Stimulated activated CD8-positive, alpha-beta memory T cell treated with anti-CD3 and anti-CD28 coated beads, Interleukin-7, amount 100 ng/mL, for 48 hours (primary cell): ENCODE results near the gene GAPVD1.
"Not testable (repeated sequence)": the region's sequence is repeated elsewhere in the genome, so short reads cannot be mapped to it uniquely, and the experiment has no call there.

Experiments
- DNase-seq, 2 donors: peaks; one replicate each; pipeline ENCODE4 v3.0.0-alpha.2; 2020; ENCODE audit warnings: low read depth in 1 of 2; ENCODE audit errors: extremely low read depth in 1 of 2

Gene GAPVD1

DNA sequence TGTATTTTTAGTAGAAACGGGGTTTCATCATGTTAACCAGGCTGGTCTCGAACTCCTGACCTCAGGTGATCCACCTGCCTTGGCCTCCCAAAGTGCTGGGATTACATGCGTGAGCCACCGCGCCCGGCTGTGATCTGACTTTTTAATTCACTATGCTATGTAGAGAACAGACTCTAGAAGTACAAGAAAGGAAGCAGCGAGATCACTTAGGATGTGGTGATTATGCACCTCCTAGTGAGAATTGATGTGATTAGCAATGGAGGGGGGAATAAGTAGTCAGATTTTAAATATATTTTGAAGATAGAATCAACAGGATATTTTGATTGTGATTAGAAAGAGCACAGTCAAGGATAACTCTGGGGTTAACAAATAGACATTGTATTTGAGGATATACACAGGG, 36.3 kb downstream of the GAPVD1 start:
- no peak for DNase-seq

- DNase-seq, result no peak
Observed at GRCh38 chr9:125302241-125302640, 40.6 kb downstream of the GAPVD1 start.

GRCh38 chr9:125304273-125304672, 42.6 kb downstream of the GAPVD1 start:
- DNase-seq, result no peak

DNA sequence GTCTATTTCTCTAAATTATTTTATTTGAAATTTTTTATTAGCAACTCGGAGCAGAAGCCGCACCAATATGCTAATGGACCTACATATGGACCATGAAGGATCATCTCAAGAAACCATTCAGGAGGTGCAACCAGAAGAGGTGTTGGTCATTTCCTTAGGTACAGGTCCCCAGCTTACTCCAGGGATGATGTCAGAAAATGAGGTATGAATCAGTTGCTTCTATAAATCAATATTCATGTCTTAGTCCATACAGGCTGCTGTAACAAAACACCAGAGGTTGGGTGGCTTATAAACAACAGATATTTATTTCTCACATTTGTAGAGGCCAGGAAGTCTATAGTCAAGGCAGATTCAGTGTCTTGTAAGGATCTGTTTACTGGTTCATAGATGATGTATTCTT, 50.8 kb downstream of the GAPVD1 start:
- no peak for DNase-seq

DNA sequence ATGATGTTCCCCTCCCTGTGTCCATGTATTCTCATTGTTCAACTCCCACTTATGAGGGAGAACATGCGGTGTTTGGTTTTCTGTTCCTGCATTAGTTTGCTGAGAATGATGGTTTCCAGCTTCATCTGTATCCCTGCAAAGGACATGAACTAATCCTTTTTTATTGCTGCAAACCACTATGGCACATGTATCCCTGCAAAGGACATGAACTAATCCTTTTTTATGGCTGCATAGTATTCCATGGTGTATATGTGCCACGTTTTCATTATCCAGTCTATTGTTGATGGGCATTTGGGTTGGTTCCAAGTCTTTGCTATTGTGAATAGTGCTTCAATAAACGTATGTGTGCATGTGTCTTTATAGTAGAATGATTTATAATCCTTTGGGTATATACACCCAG, 54.7 kb downstream of the GAPVD1 start:
- not testable (repeated sequence) for DNase-seq

GRCh38 chr9:125317704-125318103, 56.1 kb downstream of the GAPVD1 start:
- no peak for DNase-seq

DNA sequence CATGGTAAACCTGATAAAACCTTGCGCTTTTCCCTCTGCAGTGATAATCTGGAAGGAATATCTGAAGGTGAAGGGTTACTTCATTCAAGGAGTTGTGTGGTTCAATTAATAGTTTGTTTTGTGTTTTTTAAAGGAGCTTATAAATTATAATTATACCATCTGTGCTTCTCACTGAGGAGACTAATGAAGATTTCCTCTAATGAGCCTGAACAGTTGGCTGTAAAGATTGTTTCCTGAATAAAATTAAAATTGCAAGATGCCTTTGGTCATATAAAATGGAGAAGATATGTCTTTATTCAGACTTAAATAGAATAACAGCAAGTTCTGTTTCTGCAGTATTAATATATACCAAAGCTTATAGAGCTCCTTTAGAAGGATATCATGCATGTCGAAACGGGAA, 59.9 kb downstream of the GAPVD1 start:
- no peak for DNase-seq

- DNase-seq, result no peak
Observed at GRCh38 chr9:125323615-125324014, 62.0 kb downstream of the GAPVD1 start.

- no peak for DNase-seq
Observed at GRCh38 chr9:125325826-125326225, 64.2 kb downstream of the GAPVD1 start.

GRCh38 chr9:125329978-125330377, 68.4 kb downstream of the GAPVD1 start:
- DNase-seq, result no peak

DNA sequence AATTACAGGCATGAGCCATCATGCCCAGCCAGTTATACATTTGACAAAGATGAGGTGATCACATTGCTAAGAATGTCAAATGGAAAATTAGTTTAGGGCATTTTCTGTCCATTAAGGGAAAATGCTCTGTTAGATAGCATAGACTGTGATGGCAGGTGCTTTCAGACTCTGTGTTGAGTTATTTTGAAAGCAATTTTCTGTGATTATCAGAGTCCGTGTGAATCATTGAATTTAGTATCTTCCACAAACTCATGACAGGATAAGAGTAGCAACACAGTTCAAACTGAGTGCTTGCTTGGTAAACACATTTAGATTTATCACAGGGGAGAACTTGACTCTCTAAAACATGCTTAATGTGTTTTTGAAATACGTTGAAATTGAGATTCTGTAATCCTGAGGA, 69.0 kb downstream of the GAPVD1 start:
- DNase-seq, result no peak

DNA sequence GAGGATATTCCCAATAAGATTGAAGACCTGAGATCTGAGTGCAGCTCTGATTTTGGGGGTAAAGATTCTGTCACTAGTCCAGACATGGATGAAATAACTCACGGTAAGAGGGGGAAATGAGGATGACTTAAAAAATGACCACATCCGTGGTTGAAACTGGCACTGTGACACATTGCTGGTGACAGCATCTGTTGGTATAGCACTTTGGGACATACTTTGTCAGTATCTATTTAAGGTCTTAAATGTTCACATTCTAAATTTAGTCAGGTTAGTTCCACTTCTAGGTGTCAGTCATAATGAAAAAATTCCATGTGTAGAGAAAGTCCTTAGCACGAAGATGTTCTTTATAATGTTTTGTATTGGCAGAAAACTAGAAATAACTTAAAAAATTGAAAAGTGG, 70.9 kb downstream of the GAPVD1 start:
- DNase-seq, result peak in 1 of 2 donors; percentile 26

GRCh38 chr9:125337236-125337635, 75.6 kb downstream of the GAPVD1 start:
- DNase-seq, result no peak

DNA sequence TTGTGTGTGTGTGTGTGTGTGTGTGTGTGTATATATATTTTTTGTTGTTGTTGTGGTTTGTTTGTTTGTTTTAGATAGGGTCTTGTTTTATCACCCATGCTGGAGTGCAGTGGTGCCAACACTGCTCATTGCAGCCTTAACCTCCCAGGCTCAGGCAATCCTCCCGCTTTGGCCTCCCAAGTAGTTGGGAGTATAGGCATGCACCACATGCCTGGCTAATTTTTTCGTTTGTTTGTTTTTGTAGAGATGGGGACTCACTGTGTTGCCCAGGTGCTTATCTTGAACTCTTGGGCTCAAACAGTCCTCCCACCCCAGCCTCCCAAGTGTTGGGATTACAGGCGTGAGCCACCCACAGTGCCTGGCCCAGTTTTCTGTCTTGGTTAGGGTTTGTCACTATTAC, 77.3 kb downstream of the GAPVD1 start:
- no peak for DNase-seq

DNA sequence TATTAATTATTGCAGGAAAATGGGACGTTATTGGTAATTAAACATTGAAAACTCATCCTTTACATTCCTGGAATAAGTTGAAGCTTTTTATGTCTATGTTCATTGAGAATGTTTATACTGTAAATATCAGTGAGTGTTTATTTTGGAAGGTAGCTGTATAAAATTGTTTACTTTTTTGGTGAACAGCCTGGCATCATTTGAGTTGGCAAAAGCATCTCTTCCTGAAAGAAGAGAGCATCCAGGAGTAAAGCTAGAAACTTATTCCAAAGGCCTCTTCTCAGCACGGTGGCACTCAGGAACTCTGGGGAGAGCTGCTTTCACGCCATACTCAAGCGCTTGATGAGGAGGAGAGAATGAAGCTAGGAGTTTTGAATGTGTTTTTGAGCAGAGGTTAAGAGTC, 79.9 kb downstream of the GAPVD1 start:
- DNase-seq, result no peak

- DNase-seq, result no peak
Observed at GRCh38 chr9:125343518-125344275, 82.1 kb downstream of the GAPVD1 start.

DNA sequence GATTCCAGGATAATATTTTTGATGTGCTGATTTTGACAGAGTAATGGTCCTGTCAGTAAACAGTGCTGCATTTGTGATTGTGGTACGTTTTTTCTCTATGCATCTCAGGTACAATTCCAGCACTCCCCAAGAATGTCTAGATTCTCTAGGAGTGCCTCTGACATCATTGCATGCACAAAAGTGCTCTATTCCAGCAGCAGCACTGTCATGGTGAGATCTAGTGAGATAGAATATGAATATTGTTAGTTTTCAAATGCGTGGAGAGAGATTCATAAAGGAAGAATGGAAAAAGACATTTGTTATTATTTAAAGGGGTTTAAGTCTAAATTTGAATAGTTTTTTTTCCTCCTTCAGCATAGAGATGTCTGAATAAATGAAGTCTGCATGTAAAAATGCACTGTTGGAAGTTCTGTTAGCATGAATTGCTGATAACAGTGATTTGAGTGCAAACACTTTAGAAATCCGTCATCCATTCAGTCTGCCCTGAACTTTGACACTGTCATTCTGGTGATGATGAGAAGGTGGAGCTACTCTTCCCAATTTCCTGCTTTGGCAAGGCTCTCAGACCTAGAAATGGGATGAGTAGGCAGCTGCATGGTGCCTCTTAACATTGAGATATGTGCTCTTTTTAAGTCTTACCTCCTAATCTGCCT, 84.6 kb downstream of the GAPVD1 start:
- no peak for DNase-seq

DNA sequence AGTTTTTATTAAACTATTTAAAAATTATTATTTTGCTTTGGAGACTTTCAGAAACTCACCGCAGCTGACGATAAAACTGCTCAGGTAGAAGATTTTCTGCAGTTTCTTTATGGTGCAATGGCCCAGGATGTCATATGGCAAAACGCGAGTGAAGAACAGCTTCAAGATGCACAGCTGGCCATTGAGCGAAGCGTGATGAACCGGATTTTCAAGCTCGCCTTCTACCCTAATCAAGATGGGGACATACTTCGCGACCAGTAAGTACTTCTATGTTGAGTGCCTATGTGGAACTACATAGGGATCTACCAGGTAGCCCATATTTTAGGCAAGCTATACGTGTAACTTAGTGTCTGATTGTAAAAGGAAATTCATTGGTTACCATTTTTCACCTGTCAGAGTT, 94.0 kb downstream of the GAPVD1 start:
- DNase-seq, result no peak

DNA sequence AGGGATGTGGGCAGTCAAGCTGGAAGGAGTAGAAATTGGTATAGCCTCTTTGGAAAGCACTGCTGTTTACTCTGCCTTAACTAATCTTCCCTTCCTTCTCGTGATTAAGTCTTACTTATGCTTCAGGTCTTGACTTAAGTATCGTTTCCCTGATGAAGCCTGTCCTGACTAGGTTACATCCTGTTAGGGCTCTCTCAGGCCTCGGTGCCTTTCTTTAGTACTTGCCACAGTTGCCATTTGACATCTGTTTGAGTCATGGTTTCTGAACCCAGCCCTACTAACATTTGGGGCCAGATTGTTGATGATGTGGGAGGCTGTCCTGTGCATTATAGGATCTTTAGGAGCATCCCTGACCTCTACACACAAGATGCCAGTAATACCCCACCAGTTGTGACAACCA, 94.4 kb downstream of the GAPVD1 start:
- no peak for DNase-seq

GRCh38 chr9:125359011-125359410, 97.4 kb downstream of the GAPVD1 start:
- DNase-seq, result no peak

GRCh38 chr9:125360601-125361000, 99.0 kb downstream of the GAPVD1 start:
- DNase-seq, result no peak

GRCh38 chr9:125361837-125362531, 100.4 kb downstream of the GAPVD1 start:
- no peak for DNase-seq
